Neural progenitor cell (in vitro differentiated cells): ENCODE data around the gene EPRS1.

Experiments
- CTCF ChIP-seq: fragments of 200-600 bp; sonication (generic); IDR thresholded peaks from 2 replicates; pipeline ENCODE4 v1.5.1; 2017; ENCODE audit warnings: antibody characterized with exemption, mild to moderate bottlenecking
- EZH2 ChIP-seq: fragments of 200-600 bp; sonication (generic); IDR thresholded peaks from 2 replicates; pipeline ENCODE4 v1.6.1; 2017; ENCODE audit warnings: antibody characterized with exemption, mild to moderate bottlenecking, moderate library complexity
- EZH2phosphoT487 ChIP-seq: fragments of 200-600 bp; sonication (generic); IDR thresholded peaks from 2 replicates; pipeline ENCODE4 v1.6.1; 2017; ENCODE audit warnings: antibody characterized with exemption

- TF ChIP-seq CTCF, result no peak
- TF ChIP-seq EZH2, result no peak
- no peak for TF ChIP-seq EZH2phosphoT487
Measured at GRCh38 chr1:220001095-220001501, 45.2 kb downstream of the EPRS1 start.
